ENCODE data around the gene SLX4IP. TPM values are rescaled to one million over a fixed set of nuclear protein-coding genes. Genes with fewer than 3 reads are reported as not detected.

SLX4IP gene
- total RNA-seq, 1 donor from 2014 or later: 6.8 TPM

GRCh38 chr20:10603378-10603777, 168.3 kb downstream of the SLX4IP start:
- no peak for DNase-seq (ENCODE audit: low spot score)
- TF ChIP-seq CTCF (IDR thresholded peaks at IDR 0.05; ENCODE audit: unreplicated experiment): no peak
- H3K27me3 Mint-ChIP-seq (ENCODE audit: unreplicated experiment): no peaks in the 10 kb centered on the region
- no peak overlapping the region for H3K27ac Mint-ChIP-seq (ENCODE audit: unreplicated experiment)
- H3K36me3 Mint-ChIP-seq (ENCODE audit: low read depth, unreplicated experiment): no peaks in the 10 kb centered on the region
- no peak overlapping the region for H3K4me3 Mint-ChIP-seq (ENCODE audit: unreplicated experiment)
- no peaks in the 10 kb centered on the region for H3K9me3 Mint-ChIP-seq (ENCODE audit: unreplicated experiment)
- H3K4me1 Mint-ChIP-seq (ENCODE audit: unreplicated experiment): peaks cover 5% of the 10 kb centered on the region

- H3K9me3 Mint-ChIP-seq (ENCODE audit: unreplicated experiment): no peaks in the 10 kb centered on the region
- peaks cover 5% of the 10 kb centered on the region for H3K4me1 Mint-ChIP-seq (ENCODE audit: unreplicated experiment)
- H3K4me3 Mint-ChIP-seq (ENCODE audit: unreplicated experiment): no peak overlapping the region
- H3K36me3 Mint-ChIP-seq (ENCODE audit: low read depth, unreplicated experiment): no peaks in the 10 kb centered on the region
- no peak overlapping the region for H3K27ac Mint-ChIP-seq (ENCODE audit: unreplicated experiment)
- TF ChIP-seq CTCF (IDR thresholded peaks at IDR 0.05; ENCODE audit: unreplicated experiment): no peak
- no peaks in the 10 kb centered on the region for H3K27me3 Mint-ChIP-seq (ENCODE audit: unreplicated experiment)
- DNase-seq (ENCODE audit: low spot score): no peak
Observed at GRCh38 chr20:10603971-10604864, 169.1 kb downstream of the SLX4IP start.

GRCh38 chr20:10604865-10605440, 169.8 kb downstream of the SLX4IP start:
- no peaks in the 10 kb centered on the region for H3K27me3 Mint-ChIP-seq (ENCODE audit: unreplicated experiment)
- no peak for TF ChIP-seq CTCF (IDR thresholded peaks at IDR 0.05; ENCODE audit: unreplicated experiment)
- no peak overlapping the region for H3K27ac Mint-ChIP-seq (ENCODE audit: unreplicated experiment)
- no peaks in the 10 kb centered on the region for H3K36me3 Mint-ChIP-seq (ENCODE audit: low read depth, unreplicated experiment)
- peaks cover 5% of the 10 kb centered on the region for H3K4me1 Mint-ChIP-seq (ENCODE audit: unreplicated experiment)
- H3K9me3 Mint-ChIP-seq (ENCODE audit: unreplicated experiment): no peaks in the 10 kb centered on the region
- DNase-seq (ENCODE audit: low spot score): no peak
- no peak overlapping the region for H3K4me3 Mint-ChIP-seq (ENCODE audit: unreplicated experiment)

- Mint-ChIP-seq H3K4me3 (ENCODE audit: unreplicated experiment) (no peak overlapping the region), H3K4me1 (ENCODE audit: unreplicated experiment) (peaks cover 5% of the 10 kb centered on the region), H3K36me3 (ENCODE audit: low read depth, unreplicated experiment) (no peaks in the 10 kb centered on the region), H3K27ac (ENCODE audit: unreplicated experiment) (no peak overlapping the region), H3K9me3 (ENCODE audit: unreplicated experiment) (no peaks in the 10 kb centered on the region), H3K27me3 (ENCODE audit: unreplicated experiment) (no peaks in the 10 kb centered on the region)
- TF ChIP-seq CTCF (IDR thresholded peaks at IDR 0.05; ENCODE audit: unreplicated experiment): no peak
- no peak for DNase-seq (ENCODE audit: low spot score)
Observed at GRCh38 chr20:10605547-10606195, 170.6 kb downstream of the SLX4IP start.

All from endothelial cell (in vitro differentiated cells).